B cell (primary cell): ENCODE measurements around the gene SEC24D. TPM values are rescaled to one million over a fixed set of nuclear protein-coding genes. Genes with fewer than 3 reads are reported as not detected.

Source experiments
- ATAC-seq: fragments of 200-7000 bp; cut with Tn5 transposase; one replicate; pipeline ENCODE4 v1.10.0; 2021; ENCODE audit warnings: low read depth, mild to moderate bottlenecking, moderate number of reproducible peaks, moderate library complexity
- CTCF ChIA-PET: fragments of 350-600 bp; sonication (Branson Sonifier 250); formaldehyde crosslinking; loops from one replicate; lab custom pipeline; 2021; ENCODE audit warnings: antibody characterized with exemption, inconsistent platforms; lab: Charles Lee
- POLR2A ChIA-PET: fragments of 350-600 bp; sonication (Branson Sonifier 250); formaldehyde crosslinking; loops from one replicate; lab custom pipeline; 2021; ENCODE audit warnings: antibody characterized with exemption; lab: Charles Lee
- DNase-seq: peaks from one replicate; pipeline ENCODE4 v3.0.0; 2013
- H2AFZ ChIP-seq: 2 replicates; pipeline ENCODE4 v1.6.1; 2012; ENCODE audit warnings: mild to moderate bottlenecking, low read depth, low read length; ENCODE audit not compliant: insufficient read depth, poor library complexity, severe bottlenecking
- H3K27ac ChIP-seq, 2 donors: 1 replicate in 1 of 2; 2 replicates in 1 of 2; pipeline ENCODE4 v1.5.1; 2012 to 2013; ENCODE audit warnings: low read length in 2 of 2, mild to moderate bottlenecking in 2 of 2, moderate library complexity in 1 of 2
- H3K27me3 ChIP-seq, 4 experiments: fragments of 200-600 bp in 1 of 4; sonication (generic) in 1 of 4; replicated peaks in 1 of 4; 1 replicate in 2 of 4; 2 replicates in 2 of 4; pipeline versions ENCODE4 v1.6.1 to v1.7.0; 2013 to 2016; ENCODE audit warnings: low read length in 3 of 4, mild to moderate bottlenecking in 2 of 4, mixed read lengths in 1 of 4, moderate library complexity in 1 of 4; ENCODE audit not compliant: insufficient read depth in 4 of 4, control insufficient read depth in 3 of 4; ENCODE audit errors: control extremely low read depth in 1 of 4
- H3K36me3 ChIP-seq, 2 experiments: replicated peaks in 1 of 2; 1 replicate in 1 of 2; 2 replicates in 1 of 2; pipeline versions ENCODE4 v1.6.1 to v1.7.1; 2013; ENCODE audit warnings: low read length in 1 of 2; ENCODE audit not compliant: insufficient read depth in 2 of 2, control insufficient read depth in 1 of 2; ENCODE audit errors: control extremely low read depth in 1 of 2, extremely low read depth in 1 of 2
- H3K4me1 ChIP-seq, 2 donors: fragments of 200-600 bp in 1 of 2; sonication (generic) in 1 of 2; 1 replicate in 1 of 2; 2 replicates in 1 of 2; pipeline versions ENCODE4 v1.5.1 to v1.6.1; 2013 to 2017; ENCODE audit warnings: low read length in 2 of 2; ENCODE audit not compliant: control insufficient read depth in 2 of 2, insufficient read depth in 2 of 2
- H3K4me2 ChIP-seq: replicated peaks from 2 replicates; pipeline ENCODE3; 2012; ENCODE audit warnings: mild to moderate bottlenecking, low read depth, low read length; ENCODE audit not compliant: poor library complexity, severe bottlenecking
- H3K4me3 ChIP-seq, 5 experiments: fragments of 200-600 bp in 1 of 5; sonication (generic) in 1 of 5; 1 replicate in 3 of 5; 2 replicates in 2 of 5; pipeline versions ENCODE4 v1.5.1 to v1.7.0; 2011 to 2016; ENCODE audit warnings: low read length in 4 of 5, mild to moderate bottlenecking in 4 of 5, low read depth in 2 of 5, control low read depth in 1 of 5, moderate library complexity in 1 of 5; ENCODE audit not compliant: insufficient read depth in 1 of 5; ENCODE audit errors: control extremely low read depth in 1 of 5, extremely low read depth in 1 of 5
- H3K79me2 ChIP-seq: fragments of 200-600 bp; sonication (generic); one replicate; pipeline ENCODE4 v1.6.0; 2016; ENCODE audit warnings: low read length; ENCODE audit not compliant: control insufficient read depth, insufficient read depth
- H3K9ac ChIP-seq: fragments of 200-600 bp; sonication (generic); 2 replicates; pipeline ENCODE4 v1.6.1; 2017; ENCODE audit warnings: mild to moderate bottlenecking, low read length, moderate library complexity
- H3K9me3 ChIP-seq, 3 donors: one replicate each; pipeline versions ENCODE4 v1.6.1 to v1.7.1; 2013; ENCODE audit warnings: low read length in 2 of 3; ENCODE audit not compliant: control insufficient read depth in 2 of 3, insufficient read depth in 1 of 3; ENCODE audit errors: control extremely low read depth in 1 of 3
- H4K20me1 ChIP-seq: 2 replicates; pipeline ENCODE4 v1.6.0; 2012; ENCODE audit warnings: mild to moderate bottlenecking, low read length; ENCODE audit not compliant: insufficient read depth, control insufficient read depth, poor library complexity, severe bottlenecking
- H3K27ac Mint-ChIP-seq: one replicate; pipeline ENCODE4 v1.8.0; 2021; ENCODE audit warnings: mixed read lengths
- H3K27me3 Mint-ChIP-seq: one replicate; pipeline ENCODE4 v1.8.0; 2021; ENCODE audit warnings: mixed read lengths
- H3K4me1 Mint-ChIP-seq: one replicate; pipeline ENCODE4 v1.8.0; 2021; ENCODE audit warnings: mixed read lengths
- H3K4me3 Mint-ChIP-seq: one replicate; pipeline ENCODE4 v1.8.0; 2021; ENCODE audit warnings: mixed read lengths
- H3K9me3 Mint-ChIP-seq: one replicate; pipeline ENCODE4 v1.8.0; 2022; ENCODE audit warnings: mixed read lengths; ENCODE audit not compliant: insufficient read depth
- CTCF ChIP-seq: fragments of 200-600 bp; IDR thresholded peaks from one replicate; pipeline ENCODE4 v1.8.0; 2022; ENCODE audit warnings: antibody characterized with exemption, mild to moderate bottlenecking
- EZH2 ChIP-seq: IDR thresholded peaks from 2 replicates; pipeline ENCODE4 v1.6.1; 2012; ENCODE audit warnings: borderline replicate concordance, low read depth, mild to moderate bottlenecking, moderate library complexity, low read length; ENCODE audit not compliant: insufficient read depth, poor library complexity, severe bottlenecking
- WGBS: methylation state at CpG from one replicate; pipeline ENCODE4 v1.1.5; 2013; ENCODE audit warnings: missing lambda C conversion rate; ENCODE audit not compliant: insufficient coverage; 5-methylcytosine and 5-hydroxymethylcytosine counted together
- intact Hi-C: fragments of 100-400 bp; cut with micrococcal nuclease; formaldehyde crosslinking; loops from one replicate; pipeline ENCODE4 v1.10.0; 2022
- polyA plus RNA-seq: library from polyadenylated mRNA; depleted of rRNA; stranded (reverse); fragments of >200 nt; gene quantifications from 2 replicates; pipeline ENCODE4 v1.2.3, GENCODE V29; 2012
- total RNA-seq, 2 donors: library from RNA; stranded (reverse); fragments of 120-200 nt in 1 of 2; gene quantifications; 1 replicate in 1 of 2; 2 replicates in 1 of 2; pipeline versions ENCODE4 v1.2.3 to v1.2.4, GENCODE V29; 2013 to 2022

SEC24D gene
- total and polyA plus RNA-seq, 2 donors (not counting 1 experiment from before 2014, with no cell fraction given) = 7.1 to 15.8 TPM

GRCh38 chr4:118814058-118814457 is 21.9 kb downstream of the SEC24D start:
- no peak overlapping the region for H2AFZ ChIP-seq
- no peaks in the 10 kb centered on the region for H3K4me1 ChIP-seq
- no peak overlapping the region for H3K4me2 ChIP-seq
- CTCF ChIA-PET = interaction anchor here (0.9 kb wide), 3 partner anchors 39 to 77 kb away, joined by 3 read pairs; no protein-coding TSS in a partner anchor
- H3K9me3 ChIP-seq = no peaks in the 10 kb centered on the region
- WGBS = 94% methylated on average over 2 of the region's 4 CpGs
- no peak for DNase-seq
- H3K9me3 Mint-ChIP-seq = no peaks in the 10 kb centered on the region
- ATAC-seq = no peak
- H3K4me1 Mint-ChIP-seq = no peaks in the 10 kb centered on the region
- peaks cover 6 to 44% of the 10 kb centered on the region in 2 experiments for H3K36me3 ChIP-seq
- H3K9ac ChIP-seq = no peak overlapping the region
- intact Hi-C loops = no loop called here
- TF ChIP-seq CTCF (no peak), EZH2 (no peak)
- no peak overlapping the region for H3K4me3 ChIP-seq
- no peaks in the 10 kb centered on the region for H3K27me3 Mint-ChIP-seq
- H3K4me3 Mint-ChIP-seq = no peak overlapping the region
- H4K20me1 ChIP-seq = no peaks in the 10 kb centered on the region
- H3K27me3 ChIP-seq = no peaks in the 10 kb centered on the region
- POLR2A ChIA-PET = no interaction called here
- H3K79me2 ChIP-seq = no peaks in the 10 kb centered on the region
- H3K27ac Mint-ChIP-seq = no peak overlapping the region
- H3K27ac ChIP-seq = no peak overlapping the region

GRCh38 chr4:118813561-118813960 is 22.4 kb downstream of the SEC24D start:
- H3K4me1 Mint-ChIP-seq = no peaks in the 10 kb centered on the region
- no peak overlapping the region for H3K4me3 ChIP-seq
- 95% methylated on average over 3 of the region's 3 CpGs for WGBS
- no peaks in the 10 kb centered on the region for H3K4me1 ChIP-seq
- ChIA-PET CTCF (interaction anchor here (0.9 kb wide), 3 partner anchors 39 to 78 kb away, joined by 3 read pairs; no protein-coding TSS in a partner anchor), POLR2A (no interaction called here)
- no peaks in the 10 kb centered on the region for H3K9me3 Mint-ChIP-seq
- no peak overlapping the region for H3K27ac Mint-ChIP-seq
- H3K4me2 ChIP-seq = no peak overlapping the region
- no peaks in the 10 kb centered on the region for H3K27me3 ChIP-seq
- peaks cover 6 to 46% of the 10 kb centered on the region in 2 experiments for H3K36me3 ChIP-seq
- no peak for ATAC-seq
- H3K27me3 Mint-ChIP-seq = no peaks in the 10 kb centered on the region
- no peaks in the 10 kb centered on the region for H4K20me1 ChIP-seq
- H3K9ac ChIP-seq = no peak overlapping the region
- no peaks in the 10 kb centered on the region for H3K9me3 ChIP-seq
- intact Hi-C loops = no loop called here
- TF ChIP-seq EZH2 = no peak
- TF ChIP-seq CTCF = no peak
- no peak overlapping the region for H2AFZ ChIP-seq
- no peak overlapping the region for H3K27ac ChIP-seq
- DNase-seq = no peak
- H3K4me3 Mint-ChIP-seq = no peak overlapping the region
- H3K79me2 ChIP-seq = no peaks in the 10 kb centered on the region
